Right lobe of liver (tissue), 6 donors: ENCODE results near the gene AAGAB. TPM values are rescaled to one million over a fixed set of nuclear protein-coding genes. Genes with fewer than 3 reads are reported as not detected.

Experiments
- ATAC-seq, 4 donors: fragments of 200-7000 bp; cut with Tn5 transposase; one replicate each; pipeline ENCODE4 v1.9.1; 2020; ENCODE audit warnings: mild to moderate bottlenecking in 4 of 4, moderate library complexity in 4 of 4
- DNase-seq, 3 donors: peaks; one replicate each; pipeline ENCODE4 v3.0.0-alpha.2; 2020
- H3K27ac ChIP-seq, 3 donors: fragments of 200-600 bp; one replicate each; pipeline ENCODE4 v1.8.0; 2022
- H3K27me3 ChIP-seq, 2 donors: fragments of 200-600 bp; one replicate each; pipeline ENCODE4 v1.8.0; 2022
- H3K36me3 ChIP-seq, 4 donors: fragments of 200-600 bp; sonication (generic) in 1 of 4; one replicate each; pipeline versions ENCODE4 v1.5.1 to v1.8.0; 2017 to 2022; ENCODE audit warnings: control low read depth in 1 of 4
- H3K4me1 ChIP-seq, 4 donors: fragments of 200-600 bp; sonication (generic) in 1 of 4; one replicate each; pipeline versions ENCODE4 v1.5.1 to v1.8.0; 2017 to 2022; ENCODE audit warnings: control low read depth in 1 of 4
- H3K4me3 ChIP-seq, 3 donors: fragments of 200-600 bp; one replicate each; pipeline ENCODE4 v1.8.0; 2022
- H3K9me3 ChIP-seq, 4 donors: fragments of 200-600 bp; sonication (generic) in 1 of 4; one replicate each; pipeline versions ENCODE4 v1.5.1 to v1.8.0; 2017 to 2022; ENCODE audit warnings: control low read depth in 1 of 4
- CTCF ChIP-seq, 4 donors: fragments of 200-600 bp in 3 of 4; fragments of 450-650 bp in 1 of 4; IDR thresholded peaks; one replicate each; pipeline versions ENCODE4 v1.5.1 to v1.8.0; 2016 to 2022; ENCODE audit warnings: antibody characterized with exemption in 4 of 4, mild to moderate bottlenecking in 2 of 4
- POLR2A ChIP-seq: fragments of 450-650 bp; IDR thresholded peaks from one replicate; pipeline ENCODE4 v1.6.1; 2017; ENCODE audit warnings: antibody characterized with exemption, mild to moderate bottlenecking
- WGBS: methylation state at CpG from one replicate; pipeline ENCODE4 v1.1.6; 2018; ENCODE audit warnings: low coverage, low lambda C conversion rate; ENCODE audit not compliant: insufficient coverage; ENCODE audit errors: missing lambda C conversion rate; 5-methylcytosine and 5-hydroxymethylcytosine counted together
- intact Hi-C, 2 donors: fragments of 100-400 bp; cut with DNase I; formaldehyde crosslinking; loops; one replicate each; pipeline versions ENCODE4 v1.11.2 to v1.14.1; 2022
- total RNA-seq, 6 experiments: library from RNA; depleted of rRNA in 2 of 6; stranded (reverse); fragments of >200 nt in 2 of 6; fragmentation: NEBNext Ultra II Directional in 3 of 6; extraction: Animal tissue kit (Norgen Biotek cat#: 25700) in 3 of 6; gene quantifications; one replicate each; pipeline versions ENCODE4 v1.1.0 to v1.2.4, GENCODE V29; 2016 to 2023
- donor health status: DM: no; HTN: yes; CAD: no.
- donor health status: DM: no; HTN: no; CAD: no.
- donor health status: DM: no; HTN: no; CAD: no.
- donor health status: DM: no; HTN: yes; CAD: no.
- donor health status: DM: no; HTN: yes; CAD: no.

The AAGAB gene
- total RNA-seq, 6 experiments from 2014 or later, result 11.0 to 15.6 (median 13.6) TPM

- no peak for DNase-seq
- WGBS, result 100% methylated on average over 1 of the region's 1 CpG
These were observed 26.6 kb downstream of the AAGAB start for GRCh38 chr15:67227846-67228245.

GRCh38 chr15:67227431-67227830 lies 27.0 kb downstream of the AAGAB start:
- intact Hi-C loops, result no loop called here
- Histone ChIP-seq H3K9me3 (no peaks in the 10 kb centered on the region), H3K27me3 (no peaks in the 10 kb centered on the region), H3K36me3 (peaks cover 0 to 10% (median 1%) of the 10 kb centered on the region in 4 donors), H3K4me3 (no peak overlapping the region), H3K4me1 (no peaks in the 10 kb centered on the region), H3K27ac (no peak overlapping the region)
- TF ChIP-seq POLR2A (no peak), CTCF (IDR thresholded peaks at IDR 0.05) (no peak)
- DNase-seq (no peak), ATAC-seq (no peak)
- WGBS, result 88% methylated on average over 1 of the region's 1 CpG

More at GRCh38 chr15:67227846-67228245, 26.6 kb downstream of the AAGAB start:
- TF ChIP-seq POLR2A, result no peak
- no peak for TF ChIP-seq CTCF (IDR thresholded peaks at IDR 0.05)
- H3K4me3 ChIP-seq, result no peak overlapping the region
- no peaks in the 10 kb centered on the region for H3K4me1 ChIP-seq
- intact Hi-C loops, result no loop called here
- ATAC-seq, result no peak
- H3K9me3 ChIP-seq, result no peaks in the 10 kb centered on the region
- no peaks in the 10 kb centered on the region for H3K27me3 ChIP-seq
- peaks cover 0 to 10% (median 1%) of the 10 kb centered on the region in 4 donors for H3K36me3 ChIP-seq
- no peak overlapping the region for H3K27ac ChIP-seq

GRCh38 chr15:67225336-67225735 lies 29.1 kb downstream of the AAGAB start:
- H3K27me3 ChIP-seq, result no peaks in the 10 kb centered on the region
- intact Hi-C loops, result no loop called here
- ATAC-seq (no peak), DNase-seq (no peak)
- no peaks in the 10 kb centered on the region for H3K36me3 ChIP-seq
- WGBS, result 97% methylated on average over 2 of the region's 2 CpGs
- H3K4me1 ChIP-seq, result no peaks in the 10 kb centered on the region
- H3K4me3 ChIP-seq, result no peak overlapping the region
- H3K27ac ChIP-seq, result no peak overlapping the region
- H3K9me3 ChIP-seq, result no peaks in the 10 kb centered on the region
- TF ChIP-seq CTCF (IDR thresholded peaks at IDR 0.05) (no peak), POLR2A (no peak)

- WGBS, result 83% methylated on average over 1 of the region's 3 CpGs
- Histone ChIP-seq H3K4me3 (no peak overlapping the region), H3K36me3 (no peaks in the 10 kb centered on the region), H3K27me3 (no peaks in the 10 kb centered on the region), H3K9me3 (no peaks in the 10 kb centered on the region), H3K4me1 (no peaks in the 10 kb centered on the region), H3K27ac (no peak overlapping the region)
- DNase-seq, result no peak
- TF ChIP-seq CTCF (IDR thresholded peaks at IDR 0.05) (no peak), POLR2A (no peak)
- intact Hi-C loops, result no loop called here
- ATAC-seq, result no peak
These were observed 29.6 kb downstream of the AAGAB start for GRCh38 chr15:67224889-67225288.

- no peaks in the 10 kb centered on the region for H3K27me3 ChIP-seq
- ATAC-seq, result no peak
- WGBS, result 83% methylated on average over 1 of the region's 2 CpGs
These were observed 35.2 kb downstream of the AAGAB start for GRCh38 chr15:67219288-67219687.

More at GRCh38 chr15:67219288-67219687, 35.2 kb downstream of the AAGAB start:
- H3K4me1 ChIP-seq, result no peaks in the 10 kb centered on the region
- H3K36me3 ChIP-seq, result no peaks in the 10 kb centered on the region
- DNase-seq, result no peak
- TF ChIP-seq POLR2A (no peak), CTCF (IDR thresholded peaks at IDR 0.05) (no peak)
- intact Hi-C loops, result no loop called here
- H3K4me3 ChIP-seq, result no peak overlapping the region
- H3K27ac ChIP-seq, result no peak overlapping the region
- H3K9me3 ChIP-seq, result no peaks in the 10 kb centered on the region
